ENCODE results near the gene CASP8.

DNA sequence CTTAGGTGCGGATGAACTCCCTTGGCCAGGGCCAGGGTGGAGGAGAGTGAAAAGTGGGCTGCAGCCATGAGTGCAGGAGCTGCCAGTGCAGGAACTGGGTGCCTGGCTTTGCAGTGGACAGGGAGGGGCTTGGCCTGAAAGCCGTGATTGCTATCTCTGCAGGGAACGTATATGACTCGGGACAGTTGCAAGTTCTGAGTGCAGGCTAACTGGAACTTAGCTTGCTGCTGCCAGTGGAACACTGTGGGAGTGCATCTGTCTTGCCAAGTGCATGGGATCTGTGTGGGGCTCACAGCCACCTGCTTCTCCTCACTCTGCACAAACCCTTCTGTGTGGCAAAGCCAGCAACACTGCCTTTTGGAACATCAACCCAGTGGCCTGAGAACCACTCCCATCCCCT is 59.9 kb downstream of the CASP8 start:
- TF ChIP-seq EP300 (IDR thresholded peaks at IDR 0.05) = no peak
- TF ChIP-seq, protein P1, sequence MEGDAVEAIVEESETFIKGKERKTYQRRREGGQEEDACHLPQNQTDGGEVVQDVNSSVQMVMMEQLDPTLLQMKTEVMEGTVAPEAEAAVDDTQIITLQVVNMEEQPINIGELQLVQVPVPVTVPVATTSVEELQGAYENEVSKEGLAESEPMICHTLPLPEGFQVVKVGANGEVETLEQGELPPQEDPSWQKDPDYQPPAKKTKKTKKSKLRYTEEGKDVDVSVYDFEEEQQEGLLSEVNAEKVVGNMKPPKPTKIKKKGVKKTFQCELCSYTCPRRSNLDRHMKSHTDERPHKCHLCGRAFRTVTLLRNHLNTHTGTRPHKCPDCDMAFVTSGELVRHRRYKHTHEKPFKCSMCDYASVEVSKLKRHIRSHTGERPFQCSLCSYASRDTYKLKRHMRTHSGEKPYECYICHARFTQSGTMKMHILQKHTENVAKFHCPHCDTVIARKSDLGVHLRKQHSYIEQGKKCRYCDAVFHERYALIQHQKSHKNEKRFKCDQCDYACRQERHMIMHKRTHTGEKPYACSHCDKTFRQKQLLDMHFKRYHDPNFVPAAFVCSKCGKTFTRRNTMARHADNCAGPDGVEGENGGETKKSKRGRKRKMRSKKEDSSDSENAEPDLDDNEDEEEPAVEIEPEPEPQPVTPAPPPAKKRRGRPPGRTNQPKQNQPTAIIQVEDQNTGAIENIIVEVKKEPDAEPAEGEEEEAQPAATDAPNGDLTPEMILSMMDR (IDR thresholded peaks at IDR 0.05) = no peak
- TF ChIP-seq POLR2A (IDR thresholded peaks at IDR 0.05) = no peak
